ENCODE measurements around the gene RPL22. TPM values are rescaled to one million over a fixed set of nuclear protein-coding genes. Genes with fewer than 3 reads are reported as not detected.

RPL22 gene
- total RNA-seq, 1 donor from 2014 or later, result 193 TPM

DNA sequence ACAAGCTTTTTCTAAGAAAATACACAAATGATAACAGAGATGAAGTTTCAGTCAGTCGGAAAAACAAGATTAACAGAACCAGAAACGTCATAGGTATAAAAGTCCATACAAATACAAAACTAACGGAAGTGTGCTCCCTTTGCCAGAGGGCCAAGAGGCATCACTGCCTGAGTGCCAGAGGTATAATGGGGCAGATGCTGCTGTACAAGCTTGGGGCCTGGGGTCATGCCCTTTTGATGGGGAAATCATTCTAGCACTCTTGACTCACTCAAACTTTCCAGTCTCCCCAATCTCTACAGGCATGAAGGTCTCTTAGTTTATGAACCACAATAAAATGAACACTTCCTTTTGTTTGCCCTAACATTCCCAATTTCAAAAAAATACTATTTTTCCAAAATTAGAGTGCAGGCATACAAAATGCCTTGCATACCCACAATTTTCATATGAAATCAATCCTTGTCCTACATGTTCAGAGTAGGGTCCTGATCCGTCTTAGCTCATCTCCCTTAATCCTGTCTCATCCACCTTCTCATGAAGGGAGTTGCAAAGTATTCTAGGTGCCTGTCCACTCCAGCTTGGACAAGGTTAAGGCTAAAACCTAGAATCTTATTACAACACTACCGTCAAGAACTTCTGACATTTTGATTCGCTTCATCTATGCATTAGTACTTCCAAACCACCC is 1.5 kb downstream of the RPL22 start:
- no peak for DNase-seq (ENCODE audit: low read depth)
- Histone ChIP-seq H3K4me3 (ENCODE audit: low read depth, low read length) (peak overlapping the region; percentile 97), H3K36me3 (ENCODE audit: control insufficient read depth, insufficient read depth, low read length) (peaks cover 3% of the 10 kb centered on the region), H3K27me3 (ENCODE audit: control insufficient read depth, insufficient read depth, low read length) (no peaks in the 10 kb centered on the region)
- no peak for TF ChIP-seq CTCF (IDR thresholded peaks at IDR 0.05; ENCODE audit: insufficient read depth, low read length, poor library complexity, severe bottlenecking)

DNA sequence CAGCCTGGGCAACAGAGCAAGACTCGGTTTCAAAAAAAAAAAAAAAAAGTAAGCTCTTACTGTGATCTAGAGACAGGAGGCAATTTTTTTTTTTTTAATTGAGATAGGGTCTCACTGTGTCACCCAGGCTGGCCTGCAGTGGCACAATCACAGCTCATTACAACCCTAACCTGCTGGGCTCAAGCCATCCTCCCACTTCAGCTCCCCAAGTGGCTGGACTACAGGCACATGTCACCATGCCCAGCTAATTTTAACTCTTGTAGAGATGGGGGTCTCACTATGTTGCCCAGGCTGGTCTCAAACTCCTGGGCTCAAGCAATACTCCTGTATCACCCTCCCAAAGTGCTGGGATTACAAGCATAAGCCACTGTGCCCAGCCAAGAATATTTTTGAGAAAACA is 7.4 kb downstream of the RPL22 start:
- Histone ChIP-seq H3K36me3 (ENCODE audit: control insufficient read depth, insufficient read depth, low read length) (peaks cover 3% of the 10 kb centered on the region), H3K27me3 (ENCODE audit: control insufficient read depth, insufficient read depth, low read length) (no peaks in the 10 kb centered on the region), H3K4me3 (ENCODE audit: low read depth, low read length) (no peak overlapping the region)
- DNase-seq (ENCODE audit: low read depth), result no peak
- no peak for TF ChIP-seq CTCF (IDR thresholded peaks at IDR 0.05; ENCODE audit: insufficient read depth, low read length, poor library complexity, severe bottlenecking)

DNA sequence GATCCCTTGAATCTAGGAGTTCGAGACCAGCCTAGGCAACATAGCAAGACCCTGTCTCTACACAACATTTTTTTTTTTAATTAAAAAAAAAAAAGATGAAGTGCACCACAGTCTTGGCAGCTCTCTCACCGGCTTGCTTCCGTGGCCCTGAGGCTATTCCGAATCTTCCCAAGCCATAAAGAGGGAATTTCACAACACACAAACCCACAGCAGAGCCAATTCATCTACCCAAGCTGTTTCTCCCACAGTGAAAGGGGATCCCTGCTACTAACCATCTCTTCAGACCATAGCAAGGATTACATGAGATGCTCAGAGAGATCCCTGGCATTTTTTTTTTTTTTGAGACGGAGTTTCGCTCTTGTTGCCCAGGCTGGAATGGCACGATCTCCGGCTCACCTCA is 10.9 kb downstream of the RPL22 start:
- TF ChIP-seq CTCF (IDR thresholded peaks at IDR 0.05; ENCODE audit: insufficient read depth, low read length, poor library complexity, severe bottlenecking), result no peak

GRCh38 chr1:6185635-6186382 is 13.6 kb downstream of the RPL22 start:
- no peak for DNase-seq (ENCODE audit: low read depth)
- Histone ChIP-seq H3K27me3 (ENCODE audit: control insufficient read depth, insufficient read depth, low read length) (peaks cover 8% of the 10 kb centered on the region), H3K4me3 (ENCODE audit: low read depth, low read length) (no peak overlapping the region), H3K36me3 (ENCODE audit: control insufficient read depth, insufficient read depth, low read length) (no peaks in the 10 kb centered on the region)
- peak; percentile 67 for TF ChIP-seq CTCF (IDR thresholded peaks at IDR 0.05; ENCODE audit: insufficient read depth, low read length, poor library complexity, severe bottlenecking)

More for the DNA sequence above, 10.9 kb downstream of the RPL22 start:
- Histone ChIP-seq H3K27me3 (ENCODE audit: control insufficient read depth, insufficient read depth, low read length) (no peaks in the 10 kb centered on the region), H3K4me3 (ENCODE audit: low read depth, low read length) (no peak overlapping the region), H3K36me3 (ENCODE audit: control insufficient read depth, insufficient read depth, low read length) (no peaks in the 10 kb centered on the region)
- DNase-seq (ENCODE audit: low read depth), result no peak

DNA sequence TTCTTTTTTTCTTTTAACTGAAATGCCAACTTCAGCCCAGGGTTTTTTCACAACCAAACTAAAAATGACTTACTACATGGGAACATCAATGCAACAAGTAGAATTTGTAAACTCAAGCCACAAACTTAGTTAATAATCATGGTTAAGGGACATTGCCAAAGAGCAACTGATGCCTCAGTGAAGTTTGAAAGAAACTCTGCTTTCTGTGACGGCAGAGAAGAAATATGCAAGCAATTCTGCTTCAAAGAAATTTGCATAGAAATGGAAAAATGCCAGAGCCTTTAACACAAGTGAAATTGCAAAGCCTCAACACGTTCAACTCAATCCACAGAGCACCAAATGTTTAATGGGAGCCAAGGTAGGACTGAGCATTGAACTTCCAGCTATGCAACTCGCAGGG is 14.2 kb downstream of the RPL22 start:
- no peak for DNase-seq (ENCODE audit: low read depth)
- no peaks in the 10 kb centered on the region for H3K36me3 ChIP-seq (ENCODE audit: control insufficient read depth, insufficient read depth, low read length)
- peaks cover 14% of the 10 kb centered on the region for H3K27me3 ChIP-seq (ENCODE audit: control insufficient read depth, insufficient read depth, low read length)
- TF ChIP-seq CTCF (IDR thresholded peaks at IDR 0.05; ENCODE audit: insufficient read depth, low read length, poor library complexity, severe bottlenecking), result no peak
- no peak overlapping the region for H3K4me3 ChIP-seq (ENCODE audit: low read depth, low read length)

Measured in kidney epithelial cell (primary cell).